Measurements from ENCODE around the gene SLC5A5. TPM values are rescaled to one million over a fixed set of nuclear protein-coding genes. Genes with fewer than 3 reads are reported as not detected.

The SLC5A5 gene
- total RNA-seq, 2 experiments from 2014 or later, result 1.7 to 2.2 TPM

DNA sequence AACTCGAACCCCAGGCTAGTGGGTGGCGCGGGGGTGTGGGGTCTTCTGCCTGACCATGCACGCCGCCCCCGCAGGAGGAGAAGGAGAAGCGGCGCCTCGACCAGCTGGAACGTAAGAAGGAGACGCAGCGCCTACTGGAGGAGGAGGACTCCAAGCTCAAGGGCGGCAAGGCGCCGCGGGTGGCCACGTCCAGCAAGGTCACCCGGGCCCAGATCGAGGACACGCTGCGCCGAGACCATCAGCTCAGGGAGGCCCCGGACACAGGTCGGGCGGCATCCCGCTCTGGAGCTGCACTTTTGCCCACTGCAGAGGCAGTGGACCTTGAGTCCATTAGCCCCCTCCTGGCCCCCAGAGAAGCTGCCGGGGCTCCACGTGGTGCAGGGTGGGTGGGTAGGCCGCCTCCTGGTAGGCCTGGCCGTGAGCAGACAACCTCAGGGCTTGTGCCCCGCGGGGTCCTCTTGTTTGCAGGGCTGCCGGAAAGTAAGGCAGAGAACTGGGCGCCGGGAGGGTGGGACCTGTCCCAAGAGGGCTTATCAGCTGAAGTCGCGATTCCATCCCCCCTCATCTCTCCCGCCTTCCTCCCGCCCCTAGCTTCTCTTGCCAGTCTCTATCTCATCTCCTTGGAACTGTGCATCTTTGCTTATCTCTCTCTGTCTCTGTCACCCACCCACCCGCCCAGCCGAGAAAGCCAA lies 71.0 kb downstream of the SLC5A5 start:
- Mint-ChIP-seq H3K4me3 (no peak overlapping the region), H3K27me3 (no peaks in the 10 kb centered on the region), H3K9me3 (no peaks in the 10 kb centered on the region), H3K4me1 (peaks cover 19% of the 10 kb centered on the region), H3K36me3 (ENCODE audit: low read depth) (peaks cover 6% of the 10 kb centered on the region), H3K27ac (no peak overlapping the region)
- POLR2A ChIA-PET, result interaction anchor here (0.6 kb wide), 1 partner anchor 10 kb away, joined by 3 read pairs; the partner anchor contains the start of gene CCDC124
- CTCF ChIA-PET, result interaction anchor here (1.1 to 6.8 kb wide), 3 partner anchors 10 to 54 kb away, joined by 4 to 44 read pairs (median 5); partner anchors contain the start of gene CCDC124
- no peak for DNase-seq

- ChIA-PET POLR2A (no interaction called here), CTCF (interaction anchor here (1.2 to 6.8 kb wide), 3 partner anchors 10 to 84 kb away, joined by 3 to 44 read pairs (median 5); partner anchors contain the start of genes CCDC124 and RPL18A)
- H3K4me1 Mint-ChIP-seq, result peaks cover 19% of the 10 kb centered on the region
- no peaks in the 10 kb centered on the region for H3K27me3 Mint-ChIP-seq
- no peak overlapping the region for H3K4me3 Mint-ChIP-seq
- no peaks in the 10 kb centered on the region for H3K9me3 Mint-ChIP-seq
- peaks cover 4% of the 10 kb centered on the region for H3K36me3 Mint-ChIP-seq (ENCODE audit: low read depth)
- no peak overlapping the region for H3K27ac Mint-ChIP-seq
- no peak for DNase-seq
These were observed 71.8 kb downstream of the SLC5A5 start for GRCh38 chr19:17943274-17944221.

- ChIA-PET POLR2A (no interaction called here), CTCF (interaction anchor here (1.2 to 6.8 kb wide), 2 partner anchors 11 to 85 kb away, joined by 3 to 44 read pairs; partner anchors contain the start of genes CCDC124 and RPL18A)
- H3K27me3 Mint-ChIP-seq, result peaks cover 6% of the 10 kb centered on the region
- no peak for DNase-seq
- H3K36me3 Mint-ChIP-seq (ENCODE audit: low read depth), result peaks cover 4% of the 10 kb centered on the region
- H3K27ac Mint-ChIP-seq, result no peak overlapping the region
- H3K4me3 Mint-ChIP-seq, result no peak overlapping the region
- no peaks in the 10 kb centered on the region for H3K9me3 Mint-ChIP-seq
- H3K4me1 Mint-ChIP-seq, result peaks cover 27% of the 10 kb centered on the region
These were observed 72.6 kb downstream of the SLC5A5 start for GRCh38 chr19:17944301-17944700.

Other genes with a start within 250 kb of the SLC5A5 start
- under 1 TPM; 0.02 to 0.04 TPM for gene UNC13A, start 183.6 kb upstream of the SLC5A5 start, total RNA-seq
- gene MAP1S, start 152.5 kb upstream of the SLC5A5 start, total RNA-seq, result 10 to 100 TPM; 75.3 to 75.7 TPM
- 10 to 100 TPM; 76.3 to 84.1 TPM for gene FCHO1, start 120.5 kb upstream of the SLC5A5 start, total RNA-seq
- under 1 TPM; 0.35 to 0.81 TPM for gene B3GNT3, start 76.8 kb upstream of the SLC5A5 start, total RNA-seq
- 1 to 10 TPM; 6.8 to 7.4 TPM for gene INSL3, start 50.4 kb upstream of the SLC5A5 start, total RNA-seq
- 100 to 1,000 TPM; 172 to 176 TPM for gene JAK3, start 24.0 kb upstream of the SLC5A5 start, total RNA-seq
- gene RPL18A, start 12.0 kb upstream of the SLC5A5 start, total RNA-seq, result 1,000 to 10,000 TPM; 2,216 to 2,434 TPM
- gene CCDC124, start 61.1 kb downstream of the SLC5A5 start, total RNA-seq, result 10 to 100 TPM; 59.2 to 64.7 TPM
- gene KCNN1, start 95.2 kb downstream of the SLC5A5 start, total RNA-seq, result not detected
- gene ARRDC2, start 136.2 kb downstream of the SLC5A5 start, total RNA-seq, result 10 to 100 TPM; 40.1 to 51.1 TPM
- 10 to 100 TPM; 81.8 to 86.8 TPM for gene IL12RB1, start 215.0 kb downstream of the SLC5A5 start, total RNA-seq
- 10 to 100 TPM; 31.0 to 35.8 TPM for gene MAST3, start 225.8 kb downstream of the SLC5A5 start, total RNA-seq

All from activated CD4-positive, alpha-beta T cell treated with anti-CD3 and anti-CD28 coated beads, Interleukin-2, amount 10 ng/mL, durations not matched to agents 7 days and 5 days (primary cell).